Ishikawa (cell line): Measurements from ENCODE around the gene MSRB3.

ENCODE experiments used
- CEBPB ChIP-seq: IDR thresholded peaks from 2 replicates; pipeline ENCODE4 v1.6.1; 2012
- EP300 ChIP-seq: IDR thresholded peaks from 2 replicates; pipeline ENCODE4 v1.6.1; 2012; ENCODE audit warnings: borderline replicate concordance
- FOXM1 ChIP-seq: IDR thresholded peaks from 2 replicates; pipeline ENCODE4 v1.6.1; 2012; ENCODE audit warnings: low read depth, borderline replicate concordance
- MAX ChIP-seq: IDR thresholded peaks from 2 replicates; pipeline ENCODE4 v1.6.1; 2012
- RAD21 ChIP-seq: IDR thresholded peaks from 2 replicates; pipeline ENCODE4 v1.6.1; 2012; ENCODE audit warnings: low read depth
- REST ChIP-seq: IDR thresholded peaks from 2 replicates; pipeline ENCODE4 v1.6.1; 2012; ENCODE audit warnings: low read depth, mild to moderate bottlenecking
- TAF1 ChIP-seq: IDR thresholded peaks from 2 replicates; pipeline ENCODE4 v1.6.1; 2012; ENCODE audit warnings: low read depth, mild to moderate bottlenecking
- TCF12 ChIP-seq: IDR thresholded peaks from 2 replicates; pipeline ENCODE4 v1.6.1; 2012; ENCODE audit warnings: low read depth
- TEAD4 ChIP-seq: IDR thresholded peaks from 2 replicates; pipeline ENCODE4 v1.6.1; 2012
- YY1 ChIP-seq: IDR thresholded peaks from 2 replicates; pipeline ENCODE4 v1.6.1; 2012; ENCODE audit warnings: low read depth

DNA sequence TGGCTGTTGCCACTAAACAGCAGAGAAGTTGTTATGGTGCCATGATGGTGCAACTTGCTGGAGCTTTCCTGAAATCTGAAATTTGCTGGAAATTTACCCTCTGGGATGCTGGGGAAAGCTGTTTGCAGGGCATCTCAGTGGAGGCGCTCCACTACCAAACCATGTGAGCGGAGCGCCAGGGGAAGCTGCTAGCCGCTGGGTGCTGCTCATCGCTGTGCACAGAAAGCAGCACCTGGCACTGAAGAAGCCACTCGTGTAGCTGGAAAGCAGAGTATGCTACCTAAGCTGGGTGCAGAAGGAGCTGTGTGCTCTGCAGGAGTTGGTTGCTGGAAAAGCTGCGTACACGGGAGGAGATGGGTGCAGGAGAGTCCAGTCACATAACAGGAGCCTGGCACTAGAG lies 53.0 kb downstream of the MSRB3 start:
- TF ChIP-seq CEBPB (no peak), FOXM1 (no peak), TCF12 (no peak), TEAD4 (no peak), REST (no peak), RAD21 (no peak), YY1 (no peak), MAX (no peak), TAF1 (no peak), EP300 (no peak)
